ENCODE measurements around the gene GPN2. TPM values are rescaled to one million over a fixed set of nuclear protein-coding genes. Genes with fewer than 3 reads are reported as not detected.

GPN2 gene
- total RNA-seq, 2 donors from 2014 or later, result 32.6 to 38.5 TPM

- no peak for DNase-seq
- Mint-ChIP-seq H3K4me1 (peaks cover 12% of the 10 kb centered on the region), H3K36me3 (ENCODE audit: low read depth) (peaks cover 13% of the 10 kb centered on the region), H3K4me3 (no peak overlapping the region), H3K27me3 (ENCODE audit: insufficient read depth) (peaks cover 4% of the 10 kb centered on the region), H3K9me3 (no peaks in the 10 kb centered on the region), H3K27ac (no peak overlapping the region)
- H3K9ac ChIP-seq (ENCODE audit: extremely low read depth, low read length, poor library complexity, severe bottlenecking), result no peak overlapping the region
- no peak for TF ChIP-seq CTCF (conservative IDR thresholded peaks at IDR 0.05)
- no peak overlapping the region for H3K4me3 ChIP-seq (ENCODE audit: low read length)
- no peaks in the 10 kb centered on the region for H3K9me3 ChIP-seq (ENCODE audit: control insufficient read depth, low read length)
- no peaks in the 10 kb centered on the region for H3K4me1 ChIP-seq (ENCODE audit: control insufficient read depth, insufficient read depth, low read length)
- H3K36me3 ChIP-seq (ENCODE audit: control insufficient read depth, insufficient read depth, low read length), result peaks cover 13% of the 10 kb centered on the region
- no peaks in the 10 kb centered on the region for H3K27me3 ChIP-seq (ENCODE audit: control insufficient read depth, insufficient read depth, low read length, poor library complexity, severe bottlenecking)
- H3K27ac ChIP-seq (ENCODE audit: low read depth, low read length), result no peak overlapping the region
- 90% methylated on average over 4 of the region's 4 CpGs for WGBS, 2 experiments (ENCODE audit: insufficient coverage in 1 of 2, insufficient read length in 1 of 2)
Measured at GRCh38 chr1:26858160-26858559, 31.9 kb downstream of the GPN2 start.

- no peak for DNase-seq
- H3K4me1 Mint-ChIP-seq, result peaks cover 12% of the 10 kb centered on the region
- Histone ChIP-seq H3K27ac (ENCODE audit: low read depth, low read length) (no peak overlapping the region), H3K4me1 (ENCODE audit: control insufficient read depth, insufficient read depth, low read length) (no peaks in the 10 kb centered on the region), H3K9ac (ENCODE audit: extremely low read depth, low read length, poor library complexity, severe bottlenecking) (no peak overlapping the region), H3K4me3 (ENCODE audit: low read length) (no peak overlapping the region), H3K27me3 (ENCODE audit: control insufficient read depth, insufficient read depth, low read length, poor library complexity, severe bottlenecking) (no peaks in the 10 kb centered on the region), H3K36me3 (ENCODE audit: control insufficient read depth, insufficient read depth, low read length) (peaks cover 19% of the 10 kb centered on the region), H3K9me3 (ENCODE audit: control insufficient read depth, low read length) (no peaks in the 10 kb centered on the region)
- 92 to 93% methylated on average over 6 to 8 of the region's 8 CpGs for WGBS, 2 experiments (ENCODE audit: insufficient coverage in 1 of 2, insufficient read length in 1 of 2)
- H3K4me3 Mint-ChIP-seq, result no peak overlapping the region
- H3K36me3 Mint-ChIP-seq (ENCODE audit: low read depth), result peaks cover 18% of the 10 kb centered on the region
- no peaks in the 10 kb centered on the region for H3K9me3 Mint-ChIP-seq
- no peak overlapping the region for H3K27ac Mint-ChIP-seq
- no peaks in the 10 kb centered on the region for H3K27me3 Mint-ChIP-seq (ENCODE audit: insufficient read depth)
- TF ChIP-seq CTCF (conservative IDR thresholded peaks at IDR 0.05), result no peak
Measured at GRCh38 chr1:26857473-26858060, 32.5 kb downstream of the GPN2 start.

GRCh38 chr1:26856604-26857469, 33.2 kb downstream of the GPN2 start:
- H3K9me3 ChIP-seq (ENCODE audit: control insufficient read depth, low read length), result no peaks in the 10 kb centered on the region
- no peaks in the 10 kb centered on the region for H3K4me1 ChIP-seq (ENCODE audit: control insufficient read depth, insufficient read depth, low read length)
- peak; percentile 87 for DNase-seq
- no peak overlapping the region for H3K27ac ChIP-seq (ENCODE audit: low read depth, low read length)
- peaks cover 26% of the 10 kb centered on the region for H3K36me3 Mint-ChIP-seq (ENCODE audit: low read depth)
- peak; percentile 44 for TF ChIP-seq CTCF (conservative IDR thresholded peaks at IDR 0.05)
- no peak overlapping the region for H3K27ac Mint-ChIP-seq
- peaks cover 26% of the 10 kb centered on the region for H3K36me3 ChIP-seq (ENCODE audit: control insufficient read depth, insufficient read depth, low read length)
- no peak overlapping the region for H3K4me3 ChIP-seq (ENCODE audit: low read length)
- no peak overlapping the region for H3K4me3 Mint-ChIP-seq
- peaks cover 12% of the 10 kb centered on the region for H3K4me1 Mint-ChIP-seq
- H3K27me3 ChIP-seq (ENCODE audit: control insufficient read depth, insufficient read depth, low read length, poor library complexity, severe bottlenecking), result no peaks in the 10 kb centered on the region
- H3K27me3 Mint-ChIP-seq (ENCODE audit: insufficient read depth), result no peaks in the 10 kb centered on the region
- WGBS, 2 experiments (ENCODE audit: insufficient coverage in 1 of 2, insufficient read length in 1 of 2), result 85 to 86% methylated on average over 12 to 20 of the region's 21 CpGs
- no peak overlapping the region for H3K9ac ChIP-seq (ENCODE audit: extremely low read depth, low read length, poor library complexity, severe bottlenecking)
- no peaks in the 10 kb centered on the region for H3K9me3 Mint-ChIP-seq
